Activated CD4-positive, alpha-beta T cell treated with anti-CD3 and anti-CD28 coated beads, Interleukin-2, amount 50 U/mL, for 1 hour (primary cell): ENCODE measurements around the gene FAM107A.
A peak's percentile ranks its signal among the peaks of the same experiment; 100 is the strongest.
"Not testable (repeated sequence)": the region's sequence is repeated elsewhere in the genome, so short reads cannot be mapped to it uniquely, and the experiment has no call there.

Source experiments
- DNase-seq: peaks from one replicate; pipeline ENCODE4 v3.0.0-alpha.2; 2020

The FAM107A gene

GRCh38 chr3:58535531-58536500 lies 41.4 kb downstream of the FAM107A start:
- no peak for DNase-seq

GRCh38 chr3:58534592-58535494 lies 42.3 kb downstream of the FAM107A start:
- DNase-seq: no peak

DNA sequence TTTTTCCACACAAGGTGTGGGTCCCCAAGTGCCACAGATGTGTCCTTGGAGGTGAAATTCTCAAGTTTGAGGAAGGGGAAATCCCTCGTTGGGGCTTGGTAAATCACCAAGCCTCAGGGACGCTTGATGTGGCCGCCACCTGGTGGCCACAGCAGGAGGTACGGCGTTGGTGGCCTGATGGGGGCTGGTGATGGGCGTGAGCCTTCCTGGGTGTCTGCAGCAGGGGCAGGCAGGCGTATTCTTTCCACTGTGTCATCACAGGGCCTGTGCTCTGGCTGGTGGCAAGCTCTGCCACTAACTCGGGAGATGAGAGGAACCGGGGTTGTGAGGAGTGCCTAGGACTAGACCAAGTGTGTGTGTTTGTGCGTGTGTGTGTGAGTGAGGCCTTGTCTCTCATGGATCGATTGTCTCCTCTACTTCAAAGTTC lies 44.4 kb downstream of the FAM107A start:
- DNase-seq: peak; percentile 75

- DNase-seq: no peak
These were observed 45.2 kb downstream of the FAM107A start for GRCh38 chr3:58531956-58532355.

GRCh38 chr3:58531555-58531954 lies 45.6 kb downstream of the FAM107A start:
- DNase-seq: no peak

DNA sequence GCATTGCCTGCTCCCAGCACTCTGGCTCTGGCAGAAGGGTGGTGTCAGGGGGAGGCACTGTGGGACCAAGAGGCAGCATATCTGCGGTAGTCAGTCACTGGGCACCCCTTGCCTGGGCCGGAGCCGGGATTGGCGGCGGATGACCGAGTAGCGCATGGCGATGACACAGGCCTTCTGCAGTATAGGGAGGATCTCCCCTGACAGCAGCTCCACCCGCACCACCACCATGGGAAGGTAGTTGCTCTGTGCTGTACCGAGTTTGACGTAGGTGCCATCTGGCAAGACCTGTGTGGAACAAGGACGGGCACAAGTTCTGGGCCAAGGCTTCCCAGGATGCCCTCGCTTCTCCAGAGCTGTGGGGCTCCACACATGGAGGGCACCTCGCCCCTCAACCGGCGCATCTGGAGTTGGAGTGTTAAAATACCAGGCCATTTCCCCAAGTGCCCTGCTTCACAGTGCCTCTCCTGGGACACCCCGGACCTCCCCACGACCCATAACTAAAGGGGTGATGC lies 46.8 kb downstream of the FAM107A start:
- no peak for DNase-seq

DNA sequence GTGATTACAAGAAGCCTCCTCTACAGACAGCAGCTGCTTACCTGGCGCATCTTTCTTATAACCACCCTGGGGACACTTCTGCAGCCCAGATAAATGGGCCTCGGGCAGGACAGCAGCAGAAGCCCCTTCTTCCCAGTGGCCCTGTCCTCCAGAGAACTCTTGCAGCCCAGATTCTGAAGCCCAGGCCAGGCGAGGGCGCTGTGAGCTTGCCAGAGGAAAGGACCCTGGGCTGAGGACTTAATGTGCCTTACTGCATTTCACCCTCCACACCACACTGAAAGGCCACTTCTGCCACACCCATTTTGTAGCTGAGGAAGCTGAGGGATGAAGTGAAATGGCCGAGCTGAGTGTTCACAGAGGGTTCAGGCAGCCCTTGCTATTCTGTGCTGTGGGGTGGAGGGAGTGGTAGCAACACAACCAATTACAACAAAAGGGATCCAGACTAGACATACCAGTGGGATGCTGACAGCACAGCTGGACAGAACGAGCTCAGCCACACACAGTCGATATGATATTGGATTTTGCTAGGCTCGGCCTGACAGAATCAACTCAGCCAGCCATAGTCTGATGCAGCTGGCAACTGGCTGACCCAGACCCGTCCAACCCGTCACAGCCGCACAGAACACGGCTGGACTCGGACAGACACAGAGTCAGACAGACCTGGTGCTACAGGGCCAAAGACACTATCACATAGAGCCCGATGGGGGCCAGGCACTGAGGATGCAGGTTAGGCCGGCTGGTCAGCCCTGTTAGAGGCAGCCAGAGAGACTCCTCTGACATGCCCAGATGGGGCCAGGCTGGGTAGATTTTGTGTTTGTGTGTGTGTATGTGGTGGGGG lies 47.5 kb downstream of the FAM107A start:
- DNase-seq: no peak

DNA sequence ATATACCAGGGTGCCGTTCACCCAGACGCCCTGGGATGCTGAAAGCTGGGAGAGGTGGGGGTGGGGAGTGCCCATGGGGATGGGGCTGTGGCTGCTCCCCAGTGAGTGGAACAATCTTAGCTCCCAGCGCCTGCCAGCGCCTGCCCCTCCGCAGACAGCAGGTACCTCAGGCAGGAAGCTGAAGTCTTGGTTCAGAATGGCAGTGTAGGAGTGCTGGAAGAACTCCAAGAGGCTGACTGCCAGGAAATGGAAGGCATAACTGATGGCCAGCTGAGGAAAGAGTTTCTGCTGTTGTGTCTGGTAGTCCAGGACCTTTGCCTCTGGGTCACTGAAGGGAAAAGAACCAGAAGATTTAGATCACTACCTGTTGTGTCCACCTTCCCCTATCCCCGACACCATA lies 48.6 kb downstream of the FAM107A start:
- DNase-seq: no peak

DNA sequence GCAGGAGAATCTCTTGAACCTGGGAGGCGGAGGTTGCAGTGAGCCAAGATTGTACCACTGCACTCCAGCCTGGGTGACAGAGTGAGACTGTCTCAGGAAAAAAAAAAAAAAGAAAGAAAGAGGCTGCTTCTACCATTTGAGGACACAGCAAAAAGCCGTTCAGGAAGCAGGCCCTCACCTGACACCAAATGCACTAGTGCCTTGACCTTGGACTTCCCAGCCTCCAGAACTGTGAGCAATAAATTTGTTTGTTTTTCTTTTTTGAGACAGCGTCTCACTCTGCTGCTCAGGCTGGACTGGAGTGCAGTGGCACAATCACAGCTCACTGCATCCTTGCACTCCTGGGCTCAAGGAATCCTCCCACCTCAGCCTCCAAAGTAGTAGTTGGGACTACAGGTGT lies 49.8 kb downstream of the FAM107A start:
- not testable (repeated sequence) for DNase-seq

GRCh38 chr3:58526515-58526957 lies 50.7 kb downstream of the FAM107A start:
- no peak for DNase-seq

- no peak for DNase-seq
These were observed 52.8 kb downstream of the FAM107A start for GRCh38 chr3:58524326-58524888.

DNA sequence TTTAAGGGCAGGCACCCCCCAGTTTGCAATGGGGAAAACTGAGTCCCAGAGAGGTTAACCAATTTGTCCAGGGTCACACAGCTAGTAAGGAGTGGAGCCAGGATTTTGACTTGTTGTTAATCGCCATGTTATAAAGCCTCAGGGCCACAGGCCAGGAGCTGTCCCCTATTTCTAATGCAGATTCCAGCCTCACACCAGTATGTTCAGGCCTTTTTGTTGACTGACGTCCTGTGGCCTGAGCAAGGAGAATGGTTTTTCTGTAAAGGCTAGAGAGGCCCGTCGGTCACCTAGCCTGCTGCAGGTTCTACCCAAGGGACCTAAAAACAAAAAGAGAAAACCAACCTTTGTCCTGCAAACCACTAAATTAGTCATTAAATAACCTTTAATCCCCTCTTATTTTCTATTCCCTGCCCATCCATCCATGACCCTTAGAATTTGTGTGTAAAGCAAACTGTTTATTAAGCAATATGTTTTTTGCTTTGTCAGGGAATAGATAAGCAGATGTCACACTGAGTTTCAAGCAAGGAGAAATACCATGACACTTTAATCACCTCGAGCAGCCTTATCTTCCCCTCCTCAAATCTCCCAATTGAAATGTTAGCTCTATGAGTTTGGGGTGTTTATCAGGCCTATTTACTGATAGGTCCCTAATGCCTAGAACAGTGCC lies 54.3 kb downstream of the FAM107A start:
- DNase-seq: no peak

GRCh38 chr3:58521917-58522631 lies 55.1 kb downstream of the FAM107A start:
- no peak for DNase-seq

- no peak for DNase-seq
These were observed 55.9 kb downstream of the FAM107A start for GRCh38 chr3:58521336-58521670.

GRCh38 chr3:58520403-58521335 lies 56.5 kb downstream of the FAM107A start:
- no peak for DNase-seq

GRCh38 chr3:58519668-58520402 lies 57.4 kb downstream of the FAM107A start:
- DNase-seq: no peak

DNA sequence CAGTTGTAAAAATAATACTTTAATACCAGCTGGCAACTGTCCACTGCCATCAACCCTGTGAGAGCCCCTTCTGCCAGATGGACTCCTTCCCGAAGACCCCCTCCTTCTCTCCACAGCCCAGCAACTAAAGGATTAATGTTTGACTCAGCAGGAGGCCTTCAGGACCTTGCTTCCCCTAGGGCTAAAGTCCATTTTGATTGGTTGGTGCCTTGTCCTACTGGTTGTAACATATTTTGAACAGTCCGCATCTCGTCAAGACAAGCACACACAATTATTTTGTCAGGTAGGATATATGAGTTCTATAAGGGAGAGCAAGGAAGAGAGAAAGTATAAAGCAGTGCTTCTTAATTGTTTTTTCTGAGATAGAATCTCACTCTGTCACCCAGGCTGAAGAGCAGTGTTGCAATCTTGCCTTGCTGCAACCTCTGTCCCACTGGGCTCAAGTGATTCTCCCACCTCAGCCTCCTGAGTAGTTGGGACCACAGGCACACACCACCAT lies 58.9 kb downstream of the FAM107A start:
- DNase-seq: no peak

DNA sequence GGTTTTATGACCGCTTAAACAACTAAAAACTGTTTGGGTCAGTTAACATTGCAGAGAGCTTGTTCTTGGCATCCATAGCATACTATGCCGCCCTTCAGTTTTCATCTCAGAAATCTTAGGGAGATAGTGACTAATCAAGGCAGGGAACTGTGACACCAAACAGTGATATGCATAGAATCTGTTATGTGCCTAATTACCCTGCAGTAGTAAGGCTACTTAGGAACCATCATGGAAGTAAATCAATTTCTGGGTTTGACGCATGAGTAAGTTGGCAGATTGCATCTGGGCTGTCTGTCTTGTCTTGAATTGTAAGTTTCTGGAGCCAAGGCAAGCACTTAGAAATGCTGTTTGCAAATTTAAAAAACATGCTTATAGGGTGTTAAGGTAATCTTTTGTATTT lies 62.8 kb downstream of the FAM107A start:
- no peak for DNase-seq
